Peyer's patch (tissue), 4 donors: ENCODE results near the gene SP9. TPM values are rescaled to one million over a fixed set of nuclear protein-coding genes. Genes with fewer than 3 reads are reported as not detected.

Source experiments
- DNase-seq, 3 donors: peaks; one replicate each; pipeline ENCODE4 v3.0.0-alpha.2; 2017 to 2019
- H3K27ac ChIP-seq, 4 donors: fragments of 200-600 bp; sonication (generic); one replicate each; pipeline ENCODE4 v1.5.1; 2016 to 2019
- H3K27me3 ChIP-seq, 2 donors: fragments of 200-600 bp; sonication (generic); one replicate each; pipeline ENCODE4 v1.5.1; 2019
- H3K36me3 ChIP-seq, 3 donors: fragments of 200-600 bp; sonication (generic); one replicate each; pipeline ENCODE4 v1.5.1; 2016 to 2019
- H3K4me1 ChIP-seq, 4 donors: fragments of 200-600 bp; sonication (generic); one replicate each; pipeline ENCODE4 v1.5.1; 2016 to 2019
- H3K4me3 ChIP-seq, 4 donors: fragments of 200-600 bp; sonication (generic); 1 replicate in 3 of 4; 2 replicates in 1 of 4; pipeline ENCODE4 v1.5.1; 2016 to 2019; ENCODE audit warnings: mild to moderate bottlenecking in 1 of 4
- H3K9me3 ChIP-seq, 4 donors: fragments of 200-600 bp; sonication (generic); one replicate each; pipeline ENCODE4 v1.5.1; 2016 to 2019; ENCODE audit warnings: mild to moderate bottlenecking in 1 of 4
- POLR2A ChIP-seq, 2 donors: fragments of 450-650 bp; IDR thresholded peaks; one replicate each; pipeline ENCODE4 v1.5.1; 2017; ENCODE audit warnings: antibody characterized with exemption in 2 of 2, mild to moderate bottlenecking in 2 of 2, moderate library complexity in 2 of 2
- total RNA-seq, 4 donors: library from RNA; depleted of rRNA; stranded (reverse); fragments of >200 nt; gene quantifications; one replicate each; pipeline ENCODE4 v1.1.0, GENCODE V29; 2016
- TF ChIP-seq, protein P1 (sequence below), 6 experiments: fragments of 450-650 bp in 4 of 6; fragments of 200-600 bp in 2 of 6; sonication (generic) in 1 of 6; IDR thresholded peaks; one replicate each; pipeline ENCODE4 v1.5.1; 2017 to 2019; ENCODE audit warnings: antibody characterized with exemption in 6 of 6, mild to moderate bottlenecking in 3 of 6, moderate library complexity in 1 of 6

SP9 gene
- total RNA-seq, 4 donors from 2014 or later = not detected

DNA sequence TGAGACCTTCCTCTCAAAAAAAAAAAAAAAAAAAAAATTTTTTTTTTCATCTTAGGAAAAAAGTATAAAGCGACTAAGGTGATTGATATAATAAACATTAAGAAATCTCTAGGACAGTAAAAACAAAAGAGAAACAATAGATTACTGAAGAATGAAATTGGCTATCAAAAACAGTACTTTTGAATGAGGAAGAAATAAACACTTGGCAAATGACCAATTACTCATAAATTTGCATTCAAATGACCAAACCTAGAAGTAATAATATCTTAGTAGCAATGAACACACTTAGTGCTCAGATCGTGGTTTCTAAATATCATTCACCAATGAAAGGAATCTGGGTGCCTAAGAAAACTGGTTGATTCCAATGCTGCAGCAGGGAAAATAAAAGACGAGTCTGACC lies 50.4 kb downstream of the SP9 start:
- Histone ChIP-seq H3K36me3 (peaks cover 0 to 46% (median 0%) of the 10 kb centered on the region in 3 donors), H3K4me1 (peaks cover 0 to 6% (median 0%) of the 10 kb centered on the region in 4 donors), H3K27ac (no peak overlapping the region), H3K27me3 (no peaks in the 10 kb centered on the region), H3K9me3 (no peaks in the 10 kb centered on the region), H3K4me3 (no peak overlapping the region)
- no peak for TF ChIP-seq POLR2A (IDR thresholded peaks at IDR 0.05)
- TF ChIP-seq, protein P1, sequence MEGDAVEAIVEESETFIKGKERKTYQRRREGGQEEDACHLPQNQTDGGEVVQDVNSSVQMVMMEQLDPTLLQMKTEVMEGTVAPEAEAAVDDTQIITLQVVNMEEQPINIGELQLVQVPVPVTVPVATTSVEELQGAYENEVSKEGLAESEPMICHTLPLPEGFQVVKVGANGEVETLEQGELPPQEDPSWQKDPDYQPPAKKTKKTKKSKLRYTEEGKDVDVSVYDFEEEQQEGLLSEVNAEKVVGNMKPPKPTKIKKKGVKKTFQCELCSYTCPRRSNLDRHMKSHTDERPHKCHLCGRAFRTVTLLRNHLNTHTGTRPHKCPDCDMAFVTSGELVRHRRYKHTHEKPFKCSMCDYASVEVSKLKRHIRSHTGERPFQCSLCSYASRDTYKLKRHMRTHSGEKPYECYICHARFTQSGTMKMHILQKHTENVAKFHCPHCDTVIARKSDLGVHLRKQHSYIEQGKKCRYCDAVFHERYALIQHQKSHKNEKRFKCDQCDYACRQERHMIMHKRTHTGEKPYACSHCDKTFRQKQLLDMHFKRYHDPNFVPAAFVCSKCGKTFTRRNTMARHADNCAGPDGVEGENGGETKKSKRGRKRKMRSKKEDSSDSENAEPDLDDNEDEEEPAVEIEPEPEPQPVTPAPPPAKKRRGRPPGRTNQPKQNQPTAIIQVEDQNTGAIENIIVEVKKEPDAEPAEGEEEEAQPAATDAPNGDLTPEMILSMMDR (IDR thresholded peaks at IDR 0.05) = no peak
- DNase-seq = no peak

Other genes with a start within 250 kb of the SP9 start
- gene OLA1, start 86.4 kb upstream of the SP9 start, total RNA-seq = 10 to 100 TPM; 34.0 to 52.8 (median 35.5) TPM
- 10 to 100 TPM; 26.4 to 40.9 (median 29.8) TPM for gene SCRN3, start 60.8 kb downstream of the SP9 start, total RNA-seq
- 10 to 100 TPM in 1 of 4 donors, 1 to 10 TPM in 3; 1.8 to 48.7 (median 3.2) TPM for gene GPR155, start 152.1 kb downstream of the SP9 start, total RNA-seq